H9 (cell line): ENCODE data around the gene ATG2A. TPM values are rescaled to one million over a fixed set of nuclear protein-coding genes. Genes with fewer than 3 reads are reported as not detected.
A peak's percentile ranks its signal among the peaks of the same experiment; 100 is the strongest.

Source experiments
- DNase-seq: peaks from one replicate; pipeline ENCODE4 v3.0.0-alpha.2; 2017
- H2AFZ ChIP-seq: one replicate; pipeline ENCODE4 v1.6.1; 2013; ENCODE audit warnings: mild to moderate bottlenecking, low read length, control low read depth, moderate library complexity
- H2AK5ac ChIP-seq: 2 replicates; pipeline ENCODE4 v1.6.1; 2013; ENCODE audit warnings: low read length, control low read depth, mixed read lengths; ENCODE audit not compliant: insufficient read length
- H2BK120ac ChIP-seq: one replicate; pipeline ENCODE4 v1.6.1; 2013; ENCODE audit warnings: low read depth, mild to moderate bottlenecking, low read length, control low read depth, inconsistent platforms; ENCODE audit not compliant: poor library complexity, severe bottlenecking
- H2BK12ac ChIP-seq: 2 replicates; pipeline ENCODE4 v1.6.1; 2013; ENCODE audit warnings: low read length, control low read depth, mixed read lengths, low read depth; ENCODE audit not compliant: insufficient read length
- H2BK15ac ChIP-seq: 2 replicates; pipeline ENCODE4 v1.6.1; 2013; ENCODE audit warnings: low read depth, low read length, control low read depth
- H2BK20ac ChIP-seq: one replicate; pipeline ENCODE4 v1.6.1; 2013; ENCODE audit warnings: low read depth, mild to moderate bottlenecking, low read length, control low read depth, inconsistent platforms; ENCODE audit not compliant: poor library complexity, severe bottlenecking
- H2BK5ac ChIP-seq: 2 replicates; pipeline ENCODE4 v1.6.1; 2013; ENCODE audit warnings: low read length, control low read depth, mixed read lengths; ENCODE audit not compliant: insufficient read length
- H3K14ac ChIP-seq: 2 replicates; pipeline ENCODE4 v1.6.1; 2013; ENCODE audit warnings: low read length, control low read depth; ENCODE audit not compliant: insufficient read depth
- H3K18ac ChIP-seq: 2 replicates; pipeline ENCODE4 v1.6.1; 2013; ENCODE audit warnings: low read depth, mild to moderate bottlenecking, mixed read lengths, low read length, control low read depth; ENCODE audit not compliant: insufficient read length
- H3K23ac ChIP-seq: 2 replicates; pipeline ENCODE4 v1.6.1; 2013; ENCODE audit warnings: low read length, control low read depth, mixed read lengths, low read depth; ENCODE audit not compliant: insufficient read length
- H3K23me2 ChIP-seq: 2 replicates; pipeline ENCODE4 v1.6.1; 2013; ENCODE audit warnings: low read depth, mild to moderate bottlenecking, mixed read lengths, low read length, control low read depth; ENCODE audit not compliant: insufficient read length, poor library complexity, severe bottlenecking
- H3K27ac ChIP-seq: 2 replicates; pipeline ENCODE4 v1.5.1; 2013; ENCODE audit warnings: low read length, control low read depth, mixed read lengths, low read depth; ENCODE audit not compliant: insufficient read length
- H3K27me3 ChIP-seq: 2 replicates; pipeline ENCODE4 v1.6.1; 2013; ENCODE audit warnings: low read length, control low read depth, inconsistent platforms; ENCODE audit not compliant: insufficient read depth
- H3K4ac ChIP-seq: 2 replicates; pipeline ENCODE4 v1.6.1; 2013; ENCODE audit warnings: low read depth, mild to moderate bottlenecking, control low read depth, inconsistent platforms, low read length, moderate library complexity
- H3K4me1 ChIP-seq: 2 replicates; pipeline ENCODE4 v1.6.1; 2013; ENCODE audit warnings: low read length, control low read depth, inconsistent platforms; ENCODE audit not compliant: insufficient read depth
- H3K4me2 ChIP-seq: 2 replicates; pipeline ENCODE4 v1.6.1; 2013; ENCODE audit warnings: low read length, control low read depth, mixed read lengths; ENCODE audit not compliant: insufficient read length, insufficient read depth
- H3K56ac ChIP-seq: 2 replicates; pipeline ENCODE4 v1.6.1; 2013; ENCODE audit warnings: low read depth, mild to moderate bottlenecking, mixed read lengths, low read length, control low read depth; ENCODE audit not compliant: insufficient read length
- H3K79me1 ChIP-seq: 2 replicates; pipeline ENCODE4 v1.6.1; 2013; ENCODE audit warnings: low read depth, mild to moderate bottlenecking, moderate library complexity, low read length, control low read depth, inconsistent platforms; ENCODE audit not compliant: insufficient read depth, poor library complexity, severe bottlenecking
- H3K79me2 ChIP-seq: 2 replicates; pipeline ENCODE4 v1.6.1; 2013; ENCODE audit warnings: low read length, control low read depth, inconsistent platforms; ENCODE audit not compliant: insufficient read depth
- H3K9ac ChIP-seq: 2 replicates; pipeline ENCODE4 v1.6.1; 2013; ENCODE audit warnings: low read length, control low read depth, mixed read lengths; ENCODE audit not compliant: insufficient read length; ENCODE audit errors: extremely low read depth
- H3K9me3 ChIP-seq: one replicate; pipeline ENCODE4 v1.6.1; 2013; ENCODE audit warnings: low read depth, low read length, inconsistent platforms; ENCODE audit not compliant: control insufficient read depth
- H3T11ph ChIP-seq: one replicate; pipeline ENCODE4 v1.6.1; 2013; ENCODE audit warnings: mild to moderate bottlenecking, low read length, control low read depth, inconsistent platforms
- H4K20me1 ChIP-seq: one replicate; pipeline ENCODE4 v1.6.1; 2013; ENCODE audit not compliant: control insufficient read depth, insufficient read length, insufficient read depth
- H4K5ac ChIP-seq: 2 replicates; pipeline ENCODE4 v1.6.1; 2013; ENCODE audit warnings: low read depth, mild to moderate bottlenecking, mixed read lengths, low read length, control low read depth; ENCODE audit not compliant: insufficient read length
- H4K8ac ChIP-seq: replicated peaks from 2 replicates; pipeline ENCODE4 v1.6.1; 2013; ENCODE audit warnings: low read length, control low read depth, mixed read lengths, low read depth; ENCODE audit not compliant: insufficient read length
- H4K91ac ChIP-seq: 2 replicates; pipeline ENCODE4 v1.6.1; 2013; ENCODE audit warnings: low read depth, mild to moderate bottlenecking, moderate library complexity, mixed read lengths, low read length, control low read depth; ENCODE audit not compliant: insufficient read length
- H3K27ac Mint-ChIP-seq, 3 experiments: 2 replicates in 2 of 3; 3 replicates in 1 of 3; pipeline ENCODE4 v1.8.0; 2020 to 2021; ENCODE audit warnings: mixed read lengths in 3 of 3, mild to moderate bottlenecking in 1 of 3, moderate library complexity in 1 of 3
- H3K27me3 Mint-ChIP-seq: 2 replicates; pipeline ENCODE4 v1.8.0; 2021; ENCODE audit warnings: low read depth, mild to moderate bottlenecking, moderate library complexity, mixed read lengths
- H3K36me3 Mint-ChIP-seq, 3 experiments: 2 replicates in 2 of 3; 3 replicates in 1 of 3; pipeline ENCODE4 v1.8.0; 2020 to 2021; ENCODE audit warnings: low read depth in 3 of 3, mixed read lengths in 3 of 3; ENCODE audit not compliant: insufficient read depth in 1 of 3
- H3K4me1 Mint-ChIP-seq, 2 experiments: 2 replicates each; pipeline ENCODE4 v1.8.0; 2020; ENCODE audit warnings: mixed read lengths in 2 of 2
- H3K4me3 Mint-ChIP-seq, 2 experiments: 2 replicates in 1 of 2; 3 replicates in 1 of 2; pipeline ENCODE4 v1.8.0; 2020 to 2021; ENCODE audit warnings: mild to moderate bottlenecking in 2 of 2, mixed read lengths in 2 of 2, moderate library complexity in 1 of 2
- H3K9me3 Mint-ChIP-seq, 2 experiments: 2 replicates in 1 of 2; 3 replicates in 1 of 2; pipeline ENCODE4 v1.8.0; 2020; ENCODE audit warnings: mild to moderate bottlenecking in 2 of 2, mixed read lengths in 2 of 2, moderate library complexity in 1 of 2
- CTCF ChIP-seq: fragments of 200-600 bp; sonication (generic); conservative IDR thresholded peaks from 3 replicates; pipeline ENCODE4 v1.8.0; 2021; ENCODE audit warnings: antibody characterized with exemption, mild to moderate bottlenecking
- WGBS: extraction: QIAGEN DNeasy Blood & Tissue Kit; methylation state at CpG from one replicate; pipeline ENCODE4 v1.1.7; 2013; ENCODE audit warnings: missing lambda C conversion rate, low lambda C conversion rate, mixed read lengths; ENCODE audit not compliant: insufficient read length; ENCODE audit errors: extremely low coverage; 5-methylcytosine and 5-hydroxymethylcytosine counted together
- total RNA-seq: library from RNA; stranded (reverse); gene quantifications from 2 replicates; pipeline ENCODE4 v1.2.1, GENCODE V29; 2021

The ATG2A gene
- total RNA-seq, 1 experiment from 2014 or later = 21.3 TPM

GRCh38 chr11:64864473-64865285, 52.3 kb downstream of the ATG2A start:
- Histone ChIP-seq H3K14ac (no peak overlapping the region), H2AFZ (no peak overlapping the region), H3K79me1 (no peaks in the 10 kb centered on the region), H3K4me1 (no peaks in the 10 kb centered on the region; the same call in 1 of the 2 replicates), H3K79me2 (no peaks in the 10 kb centered on the region), H3T11ph (no peak overlapping the region), H2BK5ac (no peak overlapping the region), H3K4me2 (no peak overlapping the region), H3K27ac (no peak overlapping the region), H3K23ac (no peak overlapping the region), H4K5ac (no peak overlapping the region), H4K20me1 (no peaks in the 10 kb centered on the region), H4K91ac (peak overlapping the region; percentile 62), H2BK20ac (no peak overlapping the region), H2BK15ac (no peak overlapping the region), H4K8ac (no peak overlapping the region), H3K56ac (no peak overlapping the region), H3K4ac (no peak overlapping the region), H2BK120ac (no peak overlapping the region), H3K23me2 (no peaks in the 10 kb centered on the region), H2AK5ac (no peak overlapping the region), H3K27me3 (no peaks in the 10 kb centered on the region), H3K9me3 (no peaks in the 10 kb centered on the region), H3K18ac (no peak overlapping the region), H3K9ac (no peak overlapping the region), H2BK12ac (no peak overlapping the region)
- no peak for TF ChIP-seq CTCF
- H3K36me3 Mint-ChIP-seq = peaks cover 0 to 2% (median 1%) of the 10 kb centered on the region in 3 experiments; a peak in 3 of 7 replicates
- H3K9me3 Mint-ChIP-seq = no peaks in the 10 kb centered on the region
- no CpG with 5 or more reads among the region's 18 CpGs for WGBS
- H3K4me1 Mint-ChIP-seq = peaks cover 15 to 28% of the 10 kb centered on the region in 2 experiments
- no peak overlapping the region for H3K4me3 Mint-ChIP-seq
- H3K27ac Mint-ChIP-seq = peak overlapping the region in 1 of 3 experiments; percentile 40; a peak in 2 of 7 replicates
- no peak for DNase-seq
- H3K27me3 Mint-ChIP-seq = no peaks in the 10 kb centered on the region
